Spleen (tissue), 7 donors: ENCODE data around the gene GFM1.

Experiments used
- CTCF ChIP-seq, 11 experiments: fragments of 200-600 bp in 7 of 11; fragments of 450-650 bp in 4 of 11; sonication (generic) in 4 of 11; IDR thresholded peaks in 8 of 11; conservative IDR thresholded peaks in 3 of 11; 1 replicate in 7 of 11; 2 replicates in 4 of 11; pipeline versions ENCODE4 v1.4.0 to v1.8.0; 2016 to 2021; ENCODE audit warnings: antibody characterized with exemption in 11 of 11, inconsistent platforms in 4 of 11, mild to moderate bottlenecking in 1 of 11
- POLR2AphosphoS5 ChIP-seq, 3 donors: sonication (generic); formaldehyde crosslinking; IDR thresholded peaks; one replicate each; pipeline ENCODE4 v1.5.1; 2017; ENCODE audit warnings: antibody characterized with exemption in 3 of 3
- donor health status: DM: no; HTN: no; CAD: no; lungs with moderate emphysema.
- donor health status: DM: no; HTN: no; CAD: no.
- donor health status: DM: no; HTN: no; CAD: no.

- TF ChIP-seq CTCF (IDR thresholded peaks at IDR 0.05 in 8 of 11, conservative IDR thresholded peaks at IDR 0.05 in 3 of 11): no peak
- no peak for TF ChIP-seq POLR2AphosphoS5 (IDR thresholded peaks at IDR 0.05)
These were observed 22.1 kb downstream of the GFM1 start for GRCh38 chr3:158666416-158666815.
